ENCODE data around the gene TOX2.

TOX2 gene

DNA sequence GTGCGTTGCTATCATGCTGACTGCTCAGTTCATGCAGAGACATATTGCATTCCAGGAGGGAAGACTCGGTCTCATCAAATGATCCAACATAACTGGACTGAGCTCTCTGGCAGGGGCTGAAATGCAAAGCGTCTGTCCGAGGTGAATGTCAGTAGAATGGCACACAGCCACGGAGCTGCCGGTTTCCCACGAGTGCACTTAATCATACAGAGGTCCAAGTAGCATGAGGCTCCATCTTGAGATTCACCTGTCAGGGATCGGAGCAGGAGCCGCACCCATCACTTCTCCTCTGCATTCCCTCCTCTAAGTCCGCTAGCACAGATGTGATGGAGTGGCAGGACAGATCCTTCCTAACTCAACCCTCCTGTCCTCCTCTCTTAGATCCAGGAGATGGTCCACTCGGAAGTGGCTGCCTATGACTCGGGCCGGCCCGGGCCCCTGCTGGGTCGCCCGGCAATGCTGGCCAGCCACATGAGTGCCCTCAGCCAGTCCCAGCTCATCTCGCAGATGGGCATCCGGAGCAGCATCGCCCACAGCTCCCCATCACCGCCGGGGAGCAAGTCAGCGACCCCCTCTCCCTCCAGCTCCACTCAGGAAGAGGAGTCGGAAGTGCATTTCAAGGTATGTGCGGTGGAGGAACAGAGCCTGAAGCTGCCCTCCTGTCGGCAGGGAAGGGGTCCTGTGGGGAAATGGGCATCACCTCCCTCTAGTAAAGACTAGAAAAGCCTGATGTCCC, 136.4 kb downstream of the TOX2 start:
- Histone ChIP-seq H3K36me3 (ENCODE audit: control insufficient read depth in 1 of 2, insufficient read depth in 2 of 2, low read length in 2 of 2) (no peaks in the 10 kb centered on the region), H3K27me3 (ENCODE audit: control insufficient read depth in 1 of 2, insufficient read depth in 2 of 2, low read length in 2 of 2) (no peaks in the 10 kb centered on the region), H3K9ac (ENCODE audit: low read depth in 1 of 2, low read length in 2 of 2) (no peak overlapping the region)

DNA sequence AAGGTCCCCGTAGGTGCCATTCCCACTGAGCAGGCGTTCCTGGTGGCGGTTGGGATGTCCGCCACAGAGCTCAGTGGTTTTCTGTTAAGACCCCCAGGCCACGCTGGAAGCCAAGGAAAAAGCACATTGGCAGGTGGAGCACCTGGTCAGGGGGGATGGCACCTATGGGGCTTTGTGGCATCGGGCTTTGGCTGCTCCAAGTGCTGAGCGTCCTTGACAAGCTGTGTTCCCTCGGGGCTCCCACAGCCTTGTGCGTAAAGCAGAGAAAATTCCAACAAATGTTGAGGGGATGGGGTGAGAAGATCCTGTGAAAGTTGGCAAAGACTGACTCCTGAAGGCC, 137.0 kb downstream of the TOX2 start:
- H3K9ac ChIP-seq (ENCODE audit: low read depth in 1 of 2, low read length in 2 of 2), result no peak overlapping the region

More for the DNA sequence above, 136.4 kb downstream of the TOX2 start:
- Histone ChIP-seq H3K9me3 (ENCODE audit: control insufficient read depth in 1 of 2, low read length in 2 of 2) (no peaks in the 10 kb centered on the region), H3K4me1 (ENCODE audit: control insufficient read depth in 1 of 2, insufficient read depth in 2 of 2, low read length in 2 of 2) (no peaks in the 10 kb centered on the region), H3K27ac (ENCODE audit: low read depth, low read length) (no peak overlapping the region), H3K4me3 (ENCODE audit: low read depth in 1 of 2, low read length in 2 of 2) (no peak overlapping the region)

GRCh38 chr20:44052166-44052565, 137.5 kb downstream of the TOX2 start:
- no peak overlapping the region for H3K9ac ChIP-seq (ENCODE audit: low read depth in 1 of 2, low read length in 2 of 2)
- no peak overlapping the region for H3K27ac ChIP-seq (ENCODE audit: low read depth, low read length)
- no peaks in the 10 kb centered on the region for H3K27me3 ChIP-seq (ENCODE audit: control insufficient read depth in 1 of 2, insufficient read depth in 2 of 2, low read length in 2 of 2)
- no peaks in the 10 kb centered on the region for H3K9me3 ChIP-seq (ENCODE audit: control insufficient read depth in 1 of 2, low read length in 2 of 2)
- no peaks in the 10 kb centered on the region for H3K4me1 ChIP-seq (ENCODE audit: control insufficient read depth in 1 of 2, insufficient read depth in 2 of 2, low read length in 2 of 2)
- H3K36me3 ChIP-seq (ENCODE audit: control insufficient read depth in 1 of 2, insufficient read depth in 2 of 2, low read length in 2 of 2), result no peaks in the 10 kb centered on the region
- H3K4me3 ChIP-seq (ENCODE audit: low read depth in 1 of 2, low read length in 2 of 2), result no peak overlapping the region

More for the DNA sequence above, 137.0 kb downstream of the TOX2 start:
- no peaks in the 10 kb centered on the region for H3K9me3 ChIP-seq (ENCODE audit: control insufficient read depth in 1 of 2, low read length in 2 of 2)
- H3K27me3 ChIP-seq (ENCODE audit: control insufficient read depth in 1 of 2, insufficient read depth in 2 of 2, low read length in 2 of 2), result no peaks in the 10 kb centered on the region
- H3K4me3 ChIP-seq (ENCODE audit: low read depth in 1 of 2, low read length in 2 of 2), result no peak overlapping the region
- H3K36me3 ChIP-seq (ENCODE audit: control insufficient read depth in 1 of 2, insufficient read depth in 2 of 2, low read length in 2 of 2), result no peaks in the 10 kb centered on the region
- H3K27ac ChIP-seq (ENCODE audit: low read depth, low read length), result no peak overlapping the region
- no peaks in the 10 kb centered on the region for H3K4me1 ChIP-seq (ENCODE audit: control insufficient read depth in 1 of 2, insufficient read depth in 2 of 2, low read length in 2 of 2)

GRCh38 chr20:44053046-44053445, 138.4 kb downstream of the TOX2 start:
- Histone ChIP-seq H3K27ac (ENCODE audit: low read depth, low read length) (no peak overlapping the region), H3K4me1 (ENCODE audit: control insufficient read depth in 1 of 2, insufficient read depth in 2 of 2, low read length in 2 of 2) (no peaks in the 10 kb centered on the region), H3K4me3 (ENCODE audit: low read depth in 1 of 2, low read length in 2 of 2) (no peak overlapping the region), H3K36me3 (ENCODE audit: control insufficient read depth in 1 of 2, insufficient read depth in 2 of 2, low read length in 2 of 2) (no peaks in the 10 kb centered on the region), H3K9ac (ENCODE audit: low read depth in 1 of 2, low read length in 2 of 2) (no peak overlapping the region), H3K9me3 (ENCODE audit: control insufficient read depth in 1 of 2, low read length in 2 of 2) (no peaks in the 10 kb centered on the region), H3K27me3 (ENCODE audit: control insufficient read depth in 1 of 2, insufficient read depth in 2 of 2, low read length in 2 of 2) (no peaks in the 10 kb centered on the region)

GRCh38 chr20:44054118-44054517, 139.5 kb downstream of the TOX2 start:
- Histone ChIP-seq H3K9ac (ENCODE audit: low read depth in 1 of 2, low read length in 2 of 2) (no peak overlapping the region), H3K4me1 (ENCODE audit: control insufficient read depth in 1 of 2, insufficient read depth in 2 of 2, low read length in 2 of 2) (no peaks in the 10 kb centered on the region), H3K9me3 (ENCODE audit: control insufficient read depth in 1 of 2, low read length in 2 of 2) (no peaks in the 10 kb centered on the region), H3K27me3 (ENCODE audit: control insufficient read depth in 1 of 2, insufficient read depth in 2 of 2, low read length in 2 of 2) (no peaks in the 10 kb centered on the region), H3K36me3 (ENCODE audit: control insufficient read depth in 1 of 2, insufficient read depth in 2 of 2, low read length in 2 of 2) (no peaks in the 10 kb centered on the region), H3K27ac (ENCODE audit: low read depth, low read length) (no peak overlapping the region), H3K4me3 (ENCODE audit: low read depth in 1 of 2, low read length in 2 of 2) (no peak overlapping the region)

DNA sequence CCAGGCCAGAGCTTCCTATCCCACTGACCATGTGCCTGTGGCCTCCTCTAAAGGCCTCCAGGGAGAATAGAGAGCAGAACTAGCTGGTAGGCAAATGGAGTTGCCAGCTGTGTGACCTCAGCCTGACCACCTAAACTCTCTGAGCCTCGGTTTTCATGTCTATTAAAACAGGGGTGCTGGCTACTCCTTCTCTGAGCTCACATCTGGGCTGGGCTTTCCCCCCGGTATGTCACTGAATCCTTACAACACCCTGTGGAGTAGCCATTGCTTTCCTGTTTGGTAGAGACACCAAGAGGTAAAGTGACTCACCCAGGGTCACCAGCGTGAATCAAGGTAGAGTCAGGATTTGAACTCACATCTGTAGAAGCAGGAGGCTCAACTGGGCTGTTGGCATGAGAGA, 140.2 kb downstream of the TOX2 start:
- no peaks in the 10 kb centered on the region for H3K36me3 ChIP-seq (ENCODE audit: control insufficient read depth in 1 of 2, insufficient read depth in 2 of 2, low read length in 2 of 2)

DNA sequence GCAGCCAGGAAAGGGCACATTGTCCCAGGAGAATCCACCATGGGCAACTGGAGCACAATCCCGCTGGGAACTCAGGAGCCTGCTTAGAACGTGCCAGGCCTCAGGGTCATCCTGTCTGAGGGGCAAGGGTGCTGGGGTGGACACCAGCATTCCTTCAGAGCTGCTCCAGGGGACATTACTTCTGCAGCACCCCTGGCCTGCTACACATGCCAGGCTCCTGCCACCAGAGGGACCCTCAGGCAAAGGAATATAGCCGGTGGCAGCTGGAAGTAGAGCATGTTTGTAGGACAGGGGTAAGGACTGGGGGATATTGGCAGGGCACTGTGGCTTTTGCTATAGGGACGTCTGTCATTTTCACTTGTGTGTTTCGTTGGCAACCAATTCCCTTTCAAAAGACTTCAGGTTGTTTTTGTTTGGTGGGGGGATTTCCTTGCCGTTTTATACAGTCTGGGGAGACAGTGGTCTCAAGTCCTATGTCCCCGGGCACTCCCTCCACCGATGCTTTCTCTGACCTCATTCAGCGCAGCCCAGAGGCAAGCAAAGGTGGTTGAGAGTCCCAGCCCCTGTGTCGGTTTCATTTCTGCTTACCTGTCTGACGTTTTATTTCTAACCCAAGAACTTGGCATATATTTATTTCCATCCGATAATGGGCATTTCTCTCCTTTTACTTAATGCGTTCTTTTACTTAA, 141.5 kb downstream of the TOX2 start:
- no peaks in the 10 kb centered on the region for H3K27me3 ChIP-seq (ENCODE audit: control insufficient read depth in 1 of 2, insufficient read depth in 2 of 2, low read length in 2 of 2)
- no peak overlapping the region for H3K4me3 ChIP-seq (ENCODE audit: low read depth in 1 of 2, low read length in 2 of 2)
- H3K9me3 ChIP-seq (ENCODE audit: control insufficient read depth in 1 of 2, low read length in 2 of 2), result no peaks in the 10 kb centered on the region
- no peak overlapping the region for H3K27ac ChIP-seq (ENCODE audit: low read depth, low read length)
- no peaks in the 10 kb centered on the region for H3K36me3 ChIP-seq (ENCODE audit: control insufficient read depth in 1 of 2, insufficient read depth in 2 of 2, low read length in 2 of 2)
- H3K9ac ChIP-seq (ENCODE audit: low read depth in 1 of 2, low read length in 2 of 2), result no peak overlapping the region
- H3K4me1 ChIP-seq (ENCODE audit: control insufficient read depth in 1 of 2, insufficient read depth in 2 of 2, low read length in 2 of 2), result no peaks in the 10 kb centered on the region

More for the DNA sequence above, 140.2 kb downstream of the TOX2 start:
- no peak overlapping the region for H3K4me3 ChIP-seq (ENCODE audit: low read depth in 1 of 2, low read length in 2 of 2)
- no peak overlapping the region for H3K27ac ChIP-seq (ENCODE audit: low read depth, low read length)
- H3K27me3 ChIP-seq (ENCODE audit: control insufficient read depth in 1 of 2, insufficient read depth in 2 of 2, low read length in 2 of 2), result no peaks in the 10 kb centered on the region
- H3K4me1 ChIP-seq (ENCODE audit: control insufficient read depth in 1 of 2, insufficient read depth in 2 of 2, low read length in 2 of 2), result no peaks in the 10 kb centered on the region
- H3K9me3 ChIP-seq (ENCODE audit: control insufficient read depth in 1 of 2, low read length in 2 of 2), result no peaks in the 10 kb centered on the region
- H3K9ac ChIP-seq (ENCODE audit: low read depth in 1 of 2, low read length in 2 of 2), result no peak overlapping the region

DNA sequence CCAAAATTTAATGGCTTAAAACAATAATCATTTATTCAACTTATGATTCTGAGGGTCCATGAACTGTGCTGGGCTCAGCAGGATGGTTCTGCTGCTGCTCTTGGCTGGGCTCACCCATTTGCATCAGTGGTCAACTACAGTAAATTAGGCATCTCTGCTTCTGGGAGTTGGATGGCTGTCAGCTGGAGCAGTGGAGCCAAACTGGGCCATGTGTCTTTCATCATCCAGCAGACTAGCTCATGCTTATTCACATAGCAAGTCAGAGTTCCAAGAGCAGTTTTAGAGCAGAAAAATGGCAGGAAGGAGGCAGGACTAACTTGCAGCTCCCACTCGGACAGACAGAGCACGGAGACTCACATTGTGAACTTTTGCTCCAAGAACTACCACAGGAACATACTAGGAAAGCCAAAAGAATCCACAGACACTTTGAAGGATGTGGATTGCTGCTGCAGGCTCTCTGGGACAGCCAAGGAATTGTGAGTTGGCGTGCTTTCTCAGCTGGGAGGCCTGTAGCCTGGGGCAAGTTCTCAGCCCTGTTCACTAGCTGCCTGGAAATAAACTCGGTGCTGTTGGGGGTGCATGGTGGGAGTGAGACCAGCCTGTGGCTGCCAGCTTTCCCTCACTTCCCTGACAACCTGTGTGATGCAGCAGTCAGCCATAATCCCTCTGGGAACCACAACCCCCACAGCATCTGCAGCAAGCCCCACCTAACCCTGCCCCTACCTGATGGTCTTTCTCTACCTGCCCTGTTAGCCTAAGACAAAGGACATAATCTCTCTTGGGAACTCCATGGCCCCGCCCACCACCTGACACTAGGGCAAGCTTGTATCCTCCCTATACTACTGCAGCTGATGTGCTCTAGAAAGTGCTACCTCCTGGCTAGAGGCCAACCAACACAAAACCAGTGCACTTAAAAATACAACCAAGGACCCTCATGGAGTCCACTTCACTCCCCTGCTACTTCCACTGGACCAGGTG, 143.3 kb downstream of the TOX2 start:
- H3K9ac ChIP-seq (ENCODE audit: low read depth in 1 of 2, low read length in 2 of 2), result no peak overlapping the region
- no peaks in the 10 kb centered on the region for H3K27me3 ChIP-seq (ENCODE audit: control insufficient read depth in 1 of 2, insufficient read depth in 2 of 2, low read length in 2 of 2)
- no peak overlapping the region for H3K4me3 ChIP-seq (ENCODE audit: low read depth in 1 of 2, low read length in 2 of 2)
- H3K9me3 ChIP-seq (ENCODE audit: control insufficient read depth in 1 of 2, low read length in 2 of 2), result no peaks in the 10 kb centered on the region
- no peak overlapping the region for H3K27ac ChIP-seq (ENCODE audit: low read depth, low read length)
- H3K4me1 ChIP-seq (ENCODE audit: control insufficient read depth in 1 of 2, insufficient read depth in 2 of 2, low read length in 2 of 2), result no peaks in the 10 kb centered on the region
- H3K36me3 ChIP-seq (ENCODE audit: control insufficient read depth in 1 of 2, insufficient read depth in 2 of 2, low read length in 2 of 2), result no peaks in the 10 kb centered on the region

GRCh38 chr20:44064501-44065400, 150.1 kb downstream of the TOX2 start:
- Histone ChIP-seq H3K4me3 (ENCODE audit: low read depth in 1 of 2, low read length in 2 of 2) (no peak overlapping the region), H3K27me3 (ENCODE audit: control insufficient read depth in 1 of 2, insufficient read depth in 2 of 2, low read length in 2 of 2) (no peaks in the 10 kb centered on the region), H3K4me1 (ENCODE audit: control insufficient read depth in 1 of 2, insufficient read depth in 2 of 2, low read length in 2 of 2) (peaks cover 0 to under 1% of the 10 kb centered on the region in 2 donors), H3K27ac (ENCODE audit: low read depth, low read length) (no peak overlapping the region), H3K9ac (ENCODE audit: low read depth in 1 of 2, low read length in 2 of 2) (no peak overlapping the region), H3K36me3 (ENCODE audit: control insufficient read depth in 1 of 2, insufficient read depth in 2 of 2, low read length in 2 of 2) (no peaks in the 10 kb centered on the region), H3K9me3 (ENCODE audit: control insufficient read depth in 1 of 2, low read length in 2 of 2) (no peaks in the 10 kb centered on the region)

Data from duodenal mucosa (tissue), 2 donors.